H1 (cell line): ENCODE results near the gene FBH1. TPM values are rescaled to one million over a fixed set of nuclear protein-coding genes. Genes with fewer than 3 reads are reported as not detected.

Experiments
- CTCF ChIA-PET: fragments of 300-600 bp; sonication (Branson Sonifier 250); formaldehyde crosslinking; loops from one replicate; lab custom pipeline; 2021; ENCODE audit not compliant: partially characterized antibody; lab: Charles Lee
- POLR2A ChIA-PET: fragments of 300-600 bp; sonication (Branson Sonifier 250); formaldehyde crosslinking; loops from one replicate; lab custom pipeline; 2021; ENCODE audit warnings: inconsistent platforms; ENCODE audit not compliant: partially characterized antibody; lab: Charles Lee
- DNase-seq, 2 experiments: peaks; one replicate each; pipeline versions ENCODE4 v3.0.0 to v3.0.0-alpha.2; 2010 to 2022; ENCODE audit warnings: low spot score in 2 of 2, low read depth in 1 of 2, mixed read lengths in 1 of 2
- FAIRE-seq: peaks from 2 replicates; lab custom pipeline; 2011; peaks lifted over from hg19 to GRCh38; lab: Jason Lieb, UNC
- H2AFZ ChIP-seq: 2 replicates; pipeline ENCODE4 v1.8.1; 2012; ENCODE audit warnings: low read length, inconsistent platforms
- H2AK5ac ChIP-seq: 2 replicates; pipeline ENCODE4 v1.6.1; 2013; ENCODE audit warnings: low read depth, low read length
- H2BK120ac ChIP-seq: replicated peaks from 2 replicates; pipeline ENCODE3; 2013; ENCODE audit warnings: low read depth, low read length, inconsistent platforms
- H2BK12ac ChIP-seq: 2 replicates; pipeline ENCODE4 v1.6.1; 2013; ENCODE audit warnings: low read depth, low read length
- H2BK15ac ChIP-seq: 2 replicates; pipeline ENCODE4 v1.6.1; 2013; ENCODE audit warnings: low read length
- H2BK20ac ChIP-seq: 2 replicates; pipeline ENCODE4 v1.6.1; 2013; ENCODE audit warnings: low read length
- H2BK5ac ChIP-seq: 2 replicates; pipeline ENCODE4 v1.6.1; 2013; ENCODE audit warnings: low read depth, low read length
- H3K14ac ChIP-seq: 2 replicates; pipeline ENCODE4 v1.6.1; 2013; ENCODE audit warnings: inconsistent platforms; ENCODE audit not compliant: insufficient read length
- H3K18ac ChIP-seq: 2 replicates; pipeline ENCODE4 v1.6.1; 2013; ENCODE audit warnings: low read length; ENCODE audit errors: extremely low read depth
- H3K23ac ChIP-seq: 2 replicates; pipeline ENCODE4 v1.6.1; 2013; ENCODE audit warnings: inconsistent platforms; ENCODE audit not compliant: insufficient read length
- H3K23me2 ChIP-seq: 2 replicates; pipeline ENCODE4 v1.6.1; 2013; ENCODE audit warnings: low read depth, low read length
- H3K27ac ChIP-seq: 2 replicates; pipeline ENCODE4 v1.6.1; 2011; ENCODE audit warnings: low read depth, low read length, inconsistent platforms
- H3K27me3 ChIP-seq, 4 experiments: replicated peaks in 1 of 4; 1 replicate in 1 of 4; 2 replicates in 3 of 4; pipeline versions ENCODE4 v1.6.1 to v1.8.1; 2011 to 2013; ENCODE audit warnings: low read length in 3 of 4, mild to moderate bottlenecking in 3 of 4, inconsistent platforms in 2 of 4, mixed read lengths in 2 of 4, moderate library complexity in 1 of 4; ENCODE audit not compliant: control insufficient read depth in 3 of 4, insufficient read depth in 3 of 4; ENCODE audit errors: extremely low read depth in 1 of 4
- H3K36me3 ChIP-seq, 4 experiments: 2 replicates each; pipeline versions ENCODE4 v1.6.1 to v1.8.1; 2011 to 2013; ENCODE audit warnings: mild to moderate bottlenecking in 4 of 4, low read length in 3 of 4, moderate library complexity in 2 of 4, control low read depth in 1 of 4, inconsistent platforms in 1 of 4; ENCODE audit not compliant: insufficient read depth in 4 of 4, control insufficient read depth in 2 of 4
- H3K4ac ChIP-seq: replicated peaks from 2 replicates; pipeline ENCODE3; 2013; ENCODE audit warnings: low read length, low read depth, mixed read lengths, inconsistent platforms; ENCODE audit not compliant: insufficient read length
- H3K4me1 ChIP-seq, 4 experiments: replicated peaks in 1 of 4; 1 replicate in 1 of 4; 2 replicates in 3 of 4; pipeline versions ENCODE4 v1.6.1 to v1.8.1; 2011 to 2013; ENCODE audit warnings: low read length in 3 of 4, inconsistent platforms in 2 of 4, mixed read lengths in 1 of 4; ENCODE audit not compliant: insufficient read depth in 4 of 4, control insufficient read depth in 3 of 4
- H3K4me2 ChIP-seq, 2 experiments: 2 replicates each; pipeline versions ENCODE4 v1.6.1 to v1.8.1; 2011 to 2013; ENCODE audit warnings: low read depth in 2 of 2, low read length in 2 of 2, control low read depth in 1 of 2, inconsistent platforms in 1 of 2, mild to moderate bottlenecking in 1 of 2; ENCODE audit not compliant: insufficient read depth in 1 of 2
- H3K4me3 ChIP-seq, 4 experiments: fragments of 200-600, 300-600 bp in 1 of 4; sonication (generic), shearing (Covaris generic), sonication (Bioruptor Twin) in 1 of 4; 2 replicates each; pipeline versions ENCODE4 v1.5.1 to v1.8.1; 2011 to 2016; ENCODE audit warnings: low read length in 4 of 4, low read depth in 3 of 4, control low read depth in 2 of 4, inconsistent platforms in 2 of 4, mild to moderate bottlenecking in 2 of 4, mixed read lengths in 1 of 4, moderate library complexity in 1 of 4; ENCODE audit not compliant: insufficient read depth in 2 of 4; ENCODE audit errors: extremely low read depth in 1 of 4
- H3K56ac ChIP-seq: replicated peaks from 2 replicates; pipeline ENCODE3; 2013; ENCODE audit warnings: low read depth, mild to moderate bottlenecking, mixed read lengths, low read length, inconsistent platforms; ENCODE audit not compliant: insufficient read length
- H3K79me1 ChIP-seq: 2 replicates; pipeline ENCODE4 v1.6.1; 2013; ENCODE audit warnings: low read depth, low read length, control low read depth
- H3K79me2 ChIP-seq, 2 experiments: 2 replicates each; pipeline versions ENCODE4 v1.6.1 to v1.8.1; 2012 to 2013; ENCODE audit warnings: low read length in 2 of 2, mild to moderate bottlenecking in 2 of 2, inconsistent platforms in 1 of 2; ENCODE audit not compliant: insufficient read depth in 2 of 2, control insufficient read depth in 1 of 2
- H3K9ac ChIP-seq, 4 experiments: replicated peaks in 1 of 4; 1 replicate in 1 of 4; 2 replicates in 3 of 4; pipeline versions ENCODE4 v1.6.1 to v1.8.1; 2011 to 2013; ENCODE audit warnings: low read depth in 3 of 4, low read length in 3 of 4, control low read depth in 2 of 4, mild to moderate bottlenecking in 2 of 4, moderate library complexity in 2 of 4, inconsistent platforms in 1 of 4; ENCODE audit errors: extremely low read depth in 1 of 4
- H3K9me3 ChIP-seq, 2 experiments: 2 replicates each; pipeline versions ENCODE4 v1.6.1 to v1.8.1; 2012 to 2013; ENCODE audit warnings: mild to moderate bottlenecking in 2 of 2, moderate library complexity in 2 of 2, control low read depth in 1 of 2, inconsistent platforms in 1 of 2, low read depth in 1 of 2, low read length in 1 of 2, mixed read lengths in 1 of 2; ENCODE audit not compliant: insufficient read depth in 2 of 2
- H4K20me1 ChIP-seq, 2 experiments: replicated peaks in 1 of 2; 2 replicates each; pipeline versions ENCODE3 to v1.8.1; 2011 to 2013; ENCODE audit warnings: inconsistent platforms in 2 of 2, low read length in 2 of 2, mild to moderate bottlenecking in 1 of 2; ENCODE audit not compliant: insufficient read depth in 2 of 2, control insufficient read depth in 1 of 2
- H4K5ac ChIP-seq: 2 replicates; pipeline ENCODE4 v1.6.1; 2013; ENCODE audit warnings: low read length, low read depth, mixed read lengths, inconsistent platforms; ENCODE audit not compliant: insufficient read length
- H4K8ac ChIP-seq: 2 replicates; pipeline ENCODE4 v1.8.0; 2013; ENCODE audit warnings: mild to moderate bottlenecking, moderate library complexity, low read length, inconsistent platforms; ENCODE audit not compliant: insufficient read depth; ENCODE audit errors: extremely low read depth
- H4K91ac ChIP-seq: replicated peaks from 2 replicates; pipeline ENCODE3; 2013; ENCODE audit warnings: low read length, mixed read lengths, inconsistent platforms; ENCODE audit not compliant: insufficient read length
- CTCF ChIP-seq, 3 experiments: IDR thresholded peaks; 1 replicate in 2 of 3; 2 replicates in 1 of 3; pipeline versions ENCODE4 v1.5.1 to v1.6.1; 2011; ENCODE audit warnings: low read length in 3 of 3, mild to moderate bottlenecking in 3 of 3, inconsistent platforms in 2 of 3, low read depth in 1 of 3, moderate library complexity in 1 of 3; ENCODE audit not compliant: insufficient read depth in 1 of 3; ENCODE audit errors: control extremely low read depth in 1 of 3
- RAD21 ChIP-seq, 2 experiments: IDR thresholded peaks in 1 of 2; conservative IDR thresholded peaks in 1 of 2; 2 replicates each; pipeline ENCODE4 v1.6.1; 2011; ENCODE audit warnings: low read depth in 2 of 2, low read length in 2 of 2, improper control_type of control experiment in 1 of 2, inconsistent platforms in 1 of 2, mild to moderate bottlenecking in 1 of 2, moderate library complexity in 1 of 2
- SP4 ChIP-seq: IDR thresholded peaks from 2 replicates; pipeline ENCODE4 v1.6.1; 2012; ENCODE audit warnings: low read length, inconsistent platforms
- TEAD4 ChIP-seq: IDR thresholded peaks from 2 replicates; pipeline ENCODE4 v1.6.1; 2012; ENCODE audit warnings: low read depth, low read length, inconsistent platforms, mixed read lengths
- WGBS, 2 experiments: shearing (Covaris generic) in 1 of 2; methylation state at CpG; one replicate each; pipeline versions ENCODE4 v1.1.6 to v1.1.7; 2013 to 2015; ENCODE audit warnings: low lambda C conversion rate in 2 of 2, mixed read lengths in 2 of 2, inconsistent platforms in 1 of 2, low coverage in 1 of 2, missing lambda C conversion rate in 1 of 2; ENCODE audit not compliant: insufficient replicate concordance in 2 of 2, insufficient coverage in 1 of 2, insufficient read length in 1 of 2; ENCODE audit errors: extremely low coverage in 1 of 2, missing lambda C conversion rate in 1 of 2; 5-methylcytosine and 5-hydroxymethylcytosine counted together
- polyA plus RNA-seq, 7 experiments: library from polyadenylated mRNA; depleted of rRNA in 3 of 7; stranded (reverse) in 5 of 7; unstranded in 2 of 7; fragments of >200 nt in 5 of 7; fragments of 200-250 nt in 2 of 7; gene quantifications; 1 replicate in 5 of 7; 2 replicates in 1 of 7; 4 replicates in 1 of 7; pipeline versions ENCODE4 v1.2.1 to v1.2.3, GENCODE V29; 2011 to 2013; ENCODE audit warnings: missing spikeins in 2 of 7, mixed read lengths in 2 of 7
- total RNA-seq: library from RNA; stranded (reverse); fragmentation: NEBNext Ultra II Directional; extraction: Animal tissue kit (Norgen Biotek cat#: 25700); gene quantifications from 2 replicates; pipeline ENCODE4 v1.2.1, GENCODE V29; 2021

FBH1 gene
- total and polyA plus RNA-seq, 2 of the 8 experiments (the other 6 are each of a cell fraction or from before 2014, with no cell fraction given), result 31.1 to 51.8 TPM

- Histone ChIP-seq H3K27ac (no peak overlapping the region), H3K18ac (no peak overlapping the region), H3K56ac (no peak overlapping the region), H2BK15ac (no peak overlapping the region), H3K4me1 (peaks cover 0 to 9% (median 5%) of the 10 kb centered on the region in 4 experiments; a peak in 6 of 7 replicates), H3K4ac (no peak overlapping the region), H3K14ac (no peak overlapping the region), H2BK20ac (no peak overlapping the region), H4K8ac (no peak overlapping the region), H4K91ac (no peak overlapping the region), H2BK12ac (no peak overlapping the region), H2BK120ac (no peak overlapping the region), H3K9me3 (no peaks in the 10 kb centered on the region), H3K23ac (no peak overlapping the region), H2AFZ (no peak overlapping the region), H4K20me1 (no peaks in the 10 kb centered on the region), H3K79me1 (no peaks in the 10 kb centered on the region), H3K36me3 (no peaks in the 10 kb centered on the region), H3K9ac (no peak overlapping the region), H3K79me2 (no peaks in the 10 kb centered on the region), H2AK5ac (no peak overlapping the region), H2BK5ac (no peak overlapping the region), H3K23me2 (no peaks in the 10 kb centered on the region), H4K5ac (no peak overlapping the region), H3K4me3 (no peak overlapping the region), H3K4me2 (no peak overlapping the region), H3K27me3 (no peaks in the 10 kb centered on the region)
- ChIA-PET CTCF (interaction anchor here (0.6 to 1.5 kb wide), 20 partner anchors 8 to 254 kb away, joined by 3 to 9 read pairs (median 3); partner anchors contain the start of gene PFKFB3), POLR2A (no interaction called here)
- FAIRE-seq (peak; percentile 83), DNase-seq (peak; percentile 38 to 80)
- WGBS, 2 experiments, result 62% methylated on average over 14 of the region's 14 CpGs; no CpG with 5 or more reads in 1 of the 2 experiments
- TF ChIP-seq RAD21 (IDR thresholded peaks at IDR 0.05 in 1 of 2, conservative IDR thresholded peaks at IDR 0.05 in 1 of 2; ENCODE audit: low read depth in 2 of 2, low read length in 2 of 2), result peak; percentile 95 to 97
- peak; percentile 82 to 92 (median 86) for TF ChIP-seq CTCF (IDR thresholded peaks at IDR 0.05; ENCODE audit: control extremely low read depth in 1 of 3, insufficient read depth in 1 of 3, low read depth in 1 of 3, low read length in 3 of 3)
- TF ChIP-seq SP4, result no peak
- TF ChIP-seq TEAD4, result peak; percentile 68
Observed at GRCh38 chr10:5949009-5949759, 59.1 kb downstream of the FBH1 start.
